A204.1 (cell line): ENCODE data around the gene MAVS.
"Not testable (repeated sequence)": the region's sequence is repeated elsewhere in the genome, so short reads cannot be mapped to it uniquely, and the experiment has no call there.

Source experiments
- FAIRE-seq: peaks from 2 replicates; lab custom pipeline; 2012; peaks lifted over from hg19 to GRCh38; lab: Jason Lieb, UNC

Gene MAVS

GRCh38 chr20:3854462-3854871 is 7.8 kb downstream of the MAVS start:
- no peak for FAIRE-seq

- no peak for FAIRE-seq
Measured at GRCh38 chr20:3857405-3857804, 10.8 kb downstream of the MAVS start.

- FAIRE-seq, result no peak
Measured at GRCh38 chr20:3858689-3859088, 12.1 kb downstream of the MAVS start.

- no peak for FAIRE-seq
Measured at GRCh38 chr20:3861191-3861590, 14.6 kb downstream of the MAVS start.

GRCh38 chr20:3862333-3862732 is 15.7 kb downstream of the MAVS start:
- FAIRE-seq, result no peak

- no peak for FAIRE-seq
Measured at GRCh38 chr20:3863317-3863716, 16.7 kb downstream of the MAVS start.

- no peak for FAIRE-seq
Measured at GRCh38 chr20:3864518-3864917, 17.9 kb downstream of the MAVS start.

- FAIRE-seq, result no peak
Measured at GRCh38 chr20:3865152-3865886, 18.7 kb downstream of the MAVS start.

GRCh38 chr20:3865887-3866407 is 19.3 kb downstream of the MAVS start:
- no peak for FAIRE-seq

- no peak for FAIRE-seq
Measured at GRCh38 chr20:3866464-3866863, 19.8 kb downstream of the MAVS start.

- FAIRE-seq, result no peak
Measured at GRCh38 chr20:3867802-3868201, 21.2 kb downstream of the MAVS start.

GRCh38 chr20:3869839-3870634 is 23.4 kb downstream of the MAVS start:
- FAIRE-seq, result no peak

- no peak for FAIRE-seq
Measured at GRCh38 chr20:3871550-3872265, 25.1 kb downstream of the MAVS start.

- FAIRE-seq, result no peak
Measured at GRCh38 chr20:3873507-3873906, 26.9 kb downstream of the MAVS start.

GRCh38 chr20:3874194-3874844 is 27.7 kb downstream of the MAVS start:
- no peak for FAIRE-seq

- FAIRE-seq, result no peak
Measured at GRCh38 chr20:3875378-3875974, 28.8 kb downstream of the MAVS start.

- FAIRE-seq, result no peak
Measured at GRCh38 chr20:3876000-3876399, 29.4 kb downstream of the MAVS start.

- FAIRE-seq, result no peak
Measured at GRCh38 chr20:3876676-3877075, 30.0 kb downstream of the MAVS start.

- not testable (repeated sequence) for FAIRE-seq
Measured at GRCh38 chr20:3878921-3879274, 32.3 kb downstream of the MAVS start.

GRCh38 chr20:3885715-3886114 is 39.1 kb downstream of the MAVS start:
- FAIRE-seq, result no peak

GRCh38 chr20:3887876-3888620 is 41.4 kb downstream of the MAVS start:
- FAIRE-seq, result no peak
